Liver (tissue), 10 donors: ENCODE data around the gene RPUSD4. TPM values are rescaled to one million over a fixed set of nuclear protein-coding genes. Genes with fewer than 3 reads are reported as not detected.

Experiments used
- DNase-seq: peaks from one replicate; pipeline ENCODE4 v3.0.0-alpha.2; 2017; ENCODE audit warnings: low spot score
- H3K27ac ChIP-seq, 2 donors: one replicate each; pipeline ENCODE4 v1.7.0; 2013; ENCODE audit warnings: inconsistent platforms in 2 of 2, low read length in 2 of 2, control low read depth in 1 of 2, low read depth in 1 of 2, mild to moderate bottlenecking in 1 of 2
- H3K27me3 ChIP-seq, 4 donors: one replicate each; pipeline versions ENCODE4 v1.6.1 to v1.7.0; 2013; ENCODE audit warnings: low read length in 3 of 4, inconsistent platforms in 1 of 4, mild to moderate bottlenecking in 1 of 4, moderate library complexity in 1 of 4; ENCODE audit not compliant: control insufficient read depth in 4 of 4, insufficient read depth in 4 of 4
- H3K36me3 ChIP-seq, 4 donors: one replicate each; pipeline versions ENCODE4 v1.6.1 to v1.7.0; 2013; ENCODE audit warnings: low read length in 3 of 4, mild to moderate bottlenecking in 3 of 4, low read depth in 1 of 4, moderate library complexity in 1 of 4; ENCODE audit not compliant: control insufficient read depth in 4 of 4, insufficient read depth in 3 of 4
- H3K4me1 ChIP-seq, 4 donors: one replicate each; pipeline versions ENCODE4 v1.6.1 to v1.7.0; 2013; ENCODE audit warnings: low read length in 3 of 4, mild to moderate bottlenecking in 3 of 4, moderate library complexity in 1 of 4; ENCODE audit not compliant: control insufficient read depth in 4 of 4, insufficient read depth in 4 of 4
- H3K4me3 ChIP-seq, 3 donors: one replicate each; pipeline versions ENCODE4 v1.6.1 to v1.7.0; 2013; ENCODE audit warnings: low read length in 3 of 3, control low read depth in 1 of 3, low read depth in 1 of 3, mild to moderate bottlenecking in 1 of 3
- H3K9ac ChIP-seq, 2 donors: one replicate each; pipeline ENCODE4 v1.7.0; 2013; ENCODE audit warnings: low read length in 2 of 2, mild to moderate bottlenecking in 2 of 2, moderate library complexity in 2 of 2, control low read depth in 1 of 2, low read depth in 1 of 2
- H3K9me3 ChIP-seq, 4 donors: one replicate each; pipeline versions ENCODE4 v1.6.1 to v1.7.0; 2013; ENCODE audit warnings: low read length in 3 of 4; ENCODE audit not compliant: control insufficient read depth in 4 of 4
- ATF3 ChIP-seq: IDR thresholded peaks from 2 replicates; pipeline ENCODE4 v1.6.1; 2016; ENCODE audit warnings: antibody characterized with exemption
- CTCF ChIP-seq: fragments of 150-350 bp; IDR thresholded peaks from 2 replicates; pipeline ENCODE4 v1.5.1; 2017; ENCODE audit warnings: improper control_type of control experiment, low read depth, low read length; ENCODE audit not compliant: missing input control
- EGR1 ChIP-seq, 2 donors: IDR thresholded peaks; 2 replicates each; pipeline ENCODE4 v1.6.1; 2016 to 2018; ENCODE audit warnings: antibody characterized with exemption in 2 of 2, low read depth in 2 of 2
- FOXA2 ChIP-seq: IDR thresholded peaks from 2 replicates; pipeline ENCODE4 v1.6.1; 2016; ENCODE audit warnings: antibody characterized with exemption
- GABPA ChIP-seq, 2 donors: IDR thresholded peaks in 1 of 2; conservative IDR thresholded peaks in 1 of 2; 2 replicates each; pipeline ENCODE4 v1.6.1; 2016; ENCODE audit warnings: antibody characterized with exemption in 2 of 2, mild to moderate bottlenecking in 1 of 2, moderate library complexity in 1 of 2
- HNF4A ChIP-seq, 2 donors: conservative IDR thresholded peaks; 2 replicates each; pipeline ENCODE4 v1.6.1; 2016; ENCODE audit warnings: antibody characterized with exemption in 2 of 2, mild to moderate bottlenecking in 2 of 2
- JUND ChIP-seq, 2 donors: IDR thresholded peaks; 2 replicates each; pipeline ENCODE4 v1.6.1; 2016; ENCODE audit warnings: antibody characterized with exemption in 2 of 2
- MAX ChIP-seq: IDR thresholded peaks from 2 replicates; pipeline ENCODE4 v1.6.1; 2016; ENCODE audit warnings: antibody characterized with exemption
- NR2F2 ChIP-seq: IDR thresholded peaks from 2 replicates; pipeline ENCODE4 v1.6.1; 2016; ENCODE audit warnings: antibody characterized with exemption
- RAD21 ChIP-seq, 2 donors: IDR thresholded peaks; 2 replicates each; pipeline ENCODE4 v1.6.1; 2016; ENCODE audit warnings: antibody characterized with exemption in 2 of 2, mild to moderate bottlenecking in 2 of 2
- REST ChIP-seq: IDR thresholded peaks from 2 replicates; pipeline ENCODE4 v1.6.1; 2016; ENCODE audit warnings: antibody characterized with exemption, mild to moderate bottlenecking
- RXRA ChIP-seq, 2 donors: IDR thresholded peaks; 2 replicates each; pipeline ENCODE4 v1.6.1; 2017 to 2018; ENCODE audit warnings: antibody characterized with exemption in 2 of 2, mild to moderate bottlenecking in 1 of 2
- SP1 ChIP-seq: IDR thresholded peaks from 2 replicates; pipeline ENCODE4 v1.6.1; 2018; ENCODE audit warnings: antibody characterized with exemption, mild to moderate bottlenecking
- YY1 ChIP-seq: IDR thresholded peaks from 2 replicates; pipeline ENCODE4 v1.6.1; 2016; ENCODE audit warnings: antibody characterized with exemption, mild to moderate bottlenecking
- ZBTB33 ChIP-seq: IDR thresholded peaks from 2 replicates; pipeline ENCODE4 v1.6.1; 2016; ENCODE audit warnings: antibody characterized with exemption
- WGBS: extraction: QIAGEN DNeasy Blood & Tissue Kit; methylation state at CpG from one replicate; pipeline ENCODE4 v1.1.7; 2013; 5-methylcytosine and 5-hydroxymethylcytosine counted together
- polyA plus RNA-seq, 2 donors: library from polyadenylated mRNA; stranded (reverse) in 1 of 2; unstranded in 1 of 2; fragments of 200-250 nt in 1 of 2; fragments of >200 nt in 1 of 2; fragmentation: Nextera tagmentation in 1 of 2; extraction: Ambion mirVana in 1 of 2; gene quantifications; one replicate each; pipeline versions ENCODE4 v1.2.1 to v1.2.3, GENCODE V29; 2013 to 2015
- small RNA-seq: library from RNA; depleted of rRNA; stranded (forward); fragments of <200 nt; gene quantifications from one replicate; pipeline ENCODE3, GENCODE V24; 2014
- total RNA-seq, 2 donors: library from RNA; depleted of rRNA; stranded (reverse); fragments of >200 nt; gene quantifications; one replicate each; pipeline ENCODE4 v1.2.3, GENCODE V29; 2014
- donor health status: healthy.
- donor health status: healthy.
- donor health status: healthy.
- donor health status: healthy.
- donor health status: healthy.

RPUSD4 gene
- total and polyA plus RNA-seq, 4 donors: 9.4 to 23.7 (median 17.2) TPM

- TF ChIP-seq YY1 (no peak), CTCF (no peak), GABPA (IDR thresholded peaks at IDR 0.05 in 1 of 2, conservative IDR thresholded peaks at IDR 0.05 in 1 of 2) (no peak), JUND (IDR thresholded peaks at IDR 0.05) (no peak), MAX (no peak), RAD21 (IDR thresholded peaks at IDR 0.05) (no peak), NR2F2 (no peak), ATF3 (no peak), REST (no peak), ZBTB33 (no peak), SP1 (no peak), EGR1 (IDR thresholded peaks at IDR 0.05; ENCODE audit: low read depth in 2 of 2) (no peak), FOXA2 (no peak), HNF4A (conservative IDR thresholded peaks at IDR 0.05) (no peak), RXRA (IDR thresholded peaks at IDR 0.05) (no peak)
These were observed 59.3 kb downstream of the RPUSD4 start for GRCh38 chr11:126152152-126152551.

More at GRCh38 chr11:126152152-126152551, 59.3 kb downstream of the RPUSD4 start:
- WGBS: 93% methylated on average over 1 of the region's 1 CpG
- H3K9me3 ChIP-seq: no peaks in the 10 kb centered on the region
- H3K4me1 ChIP-seq: peaks cover 10 to 21% (median 19%) of the 10 kb centered on the region in 4 donors
- H3K9ac ChIP-seq: no peak overlapping the region
- no peak overlapping the region for H3K4me3 ChIP-seq
- H3K36me3 ChIP-seq: no peaks in the 10 kb centered on the region
- no peaks in the 10 kb centered on the region for H3K27me3 ChIP-seq
- no peak overlapping the region for H3K27ac ChIP-seq
- no peak for DNase-seq

Small RNAs within 50 kb of the gene (small RNA-seq; reads per million reads assigned to genes)
- gene AP001893.2 (not detected), gene RN7SL351P (not detected), gene RNU4-86P (not detected)

Other genes with a start within 250 kb of the RPUSD4 start
- 1 to 10 TPM; 7.1 to 7.4 TPM for gene CDON, start 148.8 kb downstream of the RPUSD4 start, total RNA-seq
- under 1 TPM; 0.69 to 0.85 TPM for gene CDON, start 148.8 kb downstream of the RPUSD4 start, polyA plus RNA-seq
- gene FAM118B, start 132 bp upstream of the RPUSD4 start, total RNA-seq: 10 to 100 TPM in 1 of 2 donors, 1 to 10 TPM in 1; 6.5 to 12.0 TPM
- gene FAM118B, start 132 bp upstream of the RPUSD4 start, polyA plus RNA-seq: 1 to 10 TPM; 3.7 to 6.6 TPM
- gene SRPRA, start 57.2 kb upstream of the RPUSD4 start, total RNA-seq: 100 to 1,000 TPM in 1 of 2 donors, 10 to 100 TPM in 1; 28.7 to 138 TPM
- gene SRPRA, start 57.2 kb upstream of the RPUSD4 start, polyA plus RNA-seq: 100 to 1,000 TPM in 1 of 2 donors, 10 to 100 TPM in 1; 66.4 to 143 TPM
- 10 to 100 TPM; 24.0 to 38.9 TPM for gene FOXRED1, start 57.5 kb upstream of the RPUSD4 start, total RNA-seq
- 10 to 100 TPM; 29.5 to 30.2 TPM for gene FOXRED1, start 57.5 kb upstream of the RPUSD4 start, polyA plus RNA-seq
- gene TIRAP, start 71.4 kb upstream of the RPUSD4 start, total RNA-seq: 1 to 10 TPM; 4.4 to 9.5 TPM
- 1 to 10 TPM; 3.9 to 8.5 TPM for gene TIRAP, start 71.4 kb upstream of the RPUSD4 start, polyA plus RNA-seq
- gene DCPS, start 92.4 kb upstream of the RPUSD4 start, total RNA-seq: 10 to 100 TPM in 1 of 2 donors, 1 to 10 TPM in 1; 5.6 to 10.7 TPM
- gene DCPS, start 92.4 kb upstream of the RPUSD4 start, polyA plus RNA-seq: 10 to 100 TPM; 27.3 to 61.0 TPM
- 10 to 100 TPM in 1 of 2 donors, 1 to 10 TPM in 1; 7.4 to 18.4 TPM for gene ST3GAL4, start 144.0 kb upstream of the RPUSD4 start, total RNA-seq
- 10 to 100 TPM in 1 of 2 donors, 1 to 10 TPM in 1; 4.5 to 13.7 TPM for gene ST3GAL4, start 144.0 kb upstream of the RPUSD4 start, polyA plus RNA-seq